Astrocyte of the cerebellum (primary cell): ENCODE data around the gene HLCS.

Source experiments
- DNase-seq: peaks from one replicate; pipeline ENCODE4 v3.0.0-alpha.2; 2011; ENCODE audit warnings: low read depth
- H3K4me3 ChIP-seq: 2 replicates; pipeline ENCODE4 v1.5.1; 2011; ENCODE audit warnings: mild to moderate bottlenecking, low read depth, low read length, moderate library complexity
- CTCF ChIP-seq: IDR thresholded peaks from 2 replicates; pipeline ENCODE4 v1.5.1; 2012; ENCODE audit warnings: low read length, low read depth, moderate library complexity, mild to moderate bottlenecking; ENCODE audit errors: missing control alignments
- in situ Hi-C: cut with HindIII; loops from 2 replicates; pipeline ENCODE4 v1.10.0; 2017; ENCODE audit warnings: low sequenced_read_pairs

The HLCS gene

GRCh38 chr21:36981977-36982700 lies 15.7 kb upstream of the HLCS start:
- TF ChIP-seq CTCF = no peak
- DNase-seq = no peak
- no peak overlapping the region for H3K4me3 ChIP-seq
- in situ Hi-C loops = no loop called here

GRCh38 chr21:36981049-36981391 lies 14.6 kb upstream of the HLCS start:
- no peak for TF ChIP-seq CTCF

GRCh38 chr21:36980280-36981048 lies 14.0 kb upstream of the HLCS start:
- in situ Hi-C loops = no loop called here
- no peak for DNase-seq
- H3K4me3 ChIP-seq = peak overlapping the region; percentile 40
- no peak for TF ChIP-seq CTCF

More at GRCh38 chr21:36981049-36981391, 14.6 kb upstream of the HLCS start:
- DNase-seq = no peak
- H3K4me3 ChIP-seq = peak overlapping the region; percentile 40
- in situ Hi-C loops = no loop called here

GRCh38 chr21:36976882-36977651 lies 10.6 kb upstream of the HLCS start:
- no peak overlapping the region for H3K4me3 ChIP-seq
- in situ Hi-C loops = no loop called here
- TF ChIP-seq CTCF = peak; percentile 79
- DNase-seq = peak; percentile 76

- DNase-seq = no peak
- H3K4me3 ChIP-seq = no peak overlapping the region
- TF ChIP-seq CTCF = no peak
- in situ Hi-C loops = no loop called here
Measured at GRCh38 chr21:36976228-36976861, 9.9 kb upstream of the HLCS start.

GRCh38 chr21:36974851-36975192 lies 8.4 kb upstream of the HLCS start:
- no peak for DNase-seq
- TF ChIP-seq CTCF = no peak
- no peak overlapping the region for H3K4me3 ChIP-seq
- in situ Hi-C loops = no loop called here
